Peyer's patch (tissue), 4 donors: ENCODE data around the gene ACACA. TPM values are rescaled to one million over a fixed set of nuclear protein-coding genes. Genes with fewer than 3 reads are reported as not detected.
"Not testable (repeated sequence)": the region's sequence is repeated elsewhere in the genome, so short reads cannot be mapped to it uniquely, and the experiment has no call there.

Experiments used
- DNase-seq, 3 donors: peaks; one replicate each; pipeline ENCODE4 v3.0.0-alpha.2; 2017 to 2019
- H3K27ac ChIP-seq, 4 donors: fragments of 200-600 bp; sonication (generic); one replicate each; pipeline ENCODE4 v1.5.1; 2016 to 2019
- H3K27me3 ChIP-seq, 2 donors: fragments of 200-600 bp; sonication (generic); one replicate each; pipeline ENCODE4 v1.5.1; 2019
- H3K36me3 ChIP-seq, 3 donors: fragments of 200-600 bp; sonication (generic); one replicate each; pipeline ENCODE4 v1.5.1; 2016 to 2019
- H3K4me1 ChIP-seq, 4 donors: fragments of 200-600 bp; sonication (generic); one replicate each; pipeline ENCODE4 v1.5.1; 2016 to 2019
- H3K4me3 ChIP-seq, 4 donors: fragments of 200-600 bp; sonication (generic); 1 replicate in 3 of 4; 2 replicates in 1 of 4; pipeline ENCODE4 v1.5.1; 2016 to 2019; ENCODE audit warnings: mild to moderate bottlenecking in 1 of 4
- H3K9me3 ChIP-seq, 4 donors: fragments of 200-600 bp; sonication (generic); one replicate each; pipeline ENCODE4 v1.5.1; 2016 to 2019; ENCODE audit warnings: mild to moderate bottlenecking in 1 of 4
- POLR2A ChIP-seq, 2 donors: fragments of 450-650 bp; IDR thresholded peaks; one replicate each; pipeline ENCODE4 v1.5.1; 2017; ENCODE audit warnings: antibody characterized with exemption in 2 of 2, mild to moderate bottlenecking in 2 of 2, moderate library complexity in 2 of 2
- total RNA-seq, 4 donors: library from RNA; depleted of rRNA; stranded (reverse); fragments of >200 nt; gene quantifications; one replicate each; pipeline ENCODE4 v1.1.0, GENCODE V29; 2016
- TF ChIP-seq, protein P1 (sequence below), 6 experiments: fragments of 450-650 bp in 4 of 6; fragments of 200-600 bp in 2 of 6; sonication (generic) in 1 of 6; IDR thresholded peaks; one replicate each; pipeline ENCODE4 v1.5.1; 2017 to 2019; ENCODE audit warnings: antibody characterized with exemption in 6 of 6, mild to moderate bottlenecking in 3 of 6, moderate library complexity in 1 of 6

Gene ACACA
- 10 to 100 TPM; 31.7 to 71.7 (median 43.0) TPM for total RNA-seq

DNA sequence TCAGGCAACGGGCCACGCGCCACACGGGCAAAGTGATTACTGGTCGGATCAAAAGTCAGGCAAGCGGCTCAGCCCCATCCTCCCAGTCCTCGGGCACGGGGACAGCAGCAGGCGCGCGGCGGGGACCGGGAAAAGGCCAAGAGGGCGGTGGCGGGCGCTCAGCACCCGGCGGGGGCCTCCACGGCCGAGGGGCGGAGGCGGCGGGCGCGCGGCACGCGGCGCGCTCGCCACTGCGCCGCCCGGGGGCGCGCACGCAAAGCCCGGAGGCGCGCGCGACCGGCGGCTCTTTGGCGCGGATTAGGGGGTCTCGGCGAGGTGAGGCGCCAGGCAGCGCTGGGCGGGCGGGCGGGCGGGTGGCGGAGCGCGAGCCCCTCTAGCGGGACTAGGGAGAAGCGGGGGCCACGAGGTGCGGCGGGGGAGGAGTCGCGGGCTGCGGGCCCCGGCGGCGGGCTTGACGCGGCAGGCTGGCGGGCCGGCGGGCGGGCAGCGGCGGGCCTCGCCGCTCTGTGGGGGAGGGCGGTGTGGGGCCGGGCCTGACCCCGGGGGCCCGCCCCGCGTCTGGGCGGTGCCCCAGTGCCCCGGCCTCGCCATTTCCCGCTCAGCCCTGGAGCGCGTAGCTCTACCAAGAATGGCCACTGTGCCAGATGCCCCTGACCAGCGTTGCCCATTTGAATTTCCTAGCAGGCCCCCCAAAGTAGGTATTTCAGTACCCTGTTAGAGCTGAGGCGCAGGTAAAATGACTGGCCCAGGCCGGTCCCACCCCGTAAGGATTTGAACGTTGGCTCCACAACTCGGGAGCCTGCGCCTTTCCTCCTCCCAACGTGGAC lies at the start of gene ACACA, which contains the start of gene TADA2A:
TSS of gene ACACA (minus strand) at position 202 of the 827 bp plus-strand sequence. CDS start 537 bp downstream, outside the sequence.
TSS of gene TADA2A (plus strand) at position 252 of the 827 bp plus-strand sequence. CDS start 4,480 bp downstream, outside the sequence.
- peak; percentile 50 to 74 for TF ChIP-seq POLR2A (IDR thresholded peaks at IDR 0.05)
- TF ChIP-seq, protein P1, sequence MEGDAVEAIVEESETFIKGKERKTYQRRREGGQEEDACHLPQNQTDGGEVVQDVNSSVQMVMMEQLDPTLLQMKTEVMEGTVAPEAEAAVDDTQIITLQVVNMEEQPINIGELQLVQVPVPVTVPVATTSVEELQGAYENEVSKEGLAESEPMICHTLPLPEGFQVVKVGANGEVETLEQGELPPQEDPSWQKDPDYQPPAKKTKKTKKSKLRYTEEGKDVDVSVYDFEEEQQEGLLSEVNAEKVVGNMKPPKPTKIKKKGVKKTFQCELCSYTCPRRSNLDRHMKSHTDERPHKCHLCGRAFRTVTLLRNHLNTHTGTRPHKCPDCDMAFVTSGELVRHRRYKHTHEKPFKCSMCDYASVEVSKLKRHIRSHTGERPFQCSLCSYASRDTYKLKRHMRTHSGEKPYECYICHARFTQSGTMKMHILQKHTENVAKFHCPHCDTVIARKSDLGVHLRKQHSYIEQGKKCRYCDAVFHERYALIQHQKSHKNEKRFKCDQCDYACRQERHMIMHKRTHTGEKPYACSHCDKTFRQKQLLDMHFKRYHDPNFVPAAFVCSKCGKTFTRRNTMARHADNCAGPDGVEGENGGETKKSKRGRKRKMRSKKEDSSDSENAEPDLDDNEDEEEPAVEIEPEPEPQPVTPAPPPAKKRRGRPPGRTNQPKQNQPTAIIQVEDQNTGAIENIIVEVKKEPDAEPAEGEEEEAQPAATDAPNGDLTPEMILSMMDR (IDR thresholded peaks at IDR 0.05), result peak in 3 of 6 experiments; percentile 41 to 46 (median 45)
- peak; percentile 74 to 90 (median 88) for DNase-seq
- peak within 1 kb of the TSS; percentile 88 to 99 (median 95) for H3K27ac ChIP-seq
- H3K4me3 ChIP-seq, result peak within 1 kb of the TSS; percentile 69 to 94 (median 80)
- peaks cover 0 to 8% (median 0%) of the 10 kb centered on the region in 3 donors for H3K36me3 ChIP-seq
- H3K27me3 ChIP-seq, result no peaks in the 10 kb centered on the region
- H3K9me3 ChIP-seq, result no peaks in the 10 kb centered on the region
- H3K4me1 ChIP-seq, result peaks cover 0 to 9% (median 4%) of the 10 kb centered on the region in 4 donors

DNA sequence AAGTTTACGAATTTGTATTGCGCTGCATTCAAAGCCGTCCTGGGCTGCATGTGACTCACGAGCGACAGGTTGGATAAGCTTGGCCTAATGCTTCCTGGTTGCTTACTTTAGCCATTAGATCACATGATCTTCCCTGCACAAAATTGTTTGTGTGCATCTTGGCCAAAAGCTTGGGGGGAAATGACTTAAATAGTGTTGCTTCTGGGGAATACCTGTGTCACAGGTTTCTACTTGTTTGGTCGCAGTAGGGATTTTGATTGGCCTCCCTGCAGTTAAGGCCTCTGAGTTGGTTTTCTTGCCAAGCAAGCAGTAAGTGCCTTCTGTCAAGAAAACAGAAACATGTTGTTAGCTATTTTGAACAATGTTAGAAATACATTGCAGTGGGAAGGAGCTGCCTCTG lies 43.5 kb upstream of the ACACA start:
- Histone ChIP-seq H3K4me3 (no peak overlapping the region), H3K27ac (no peak overlapping the region), H3K36me3 (peaks cover 0 to 29% (median 0%) of the 10 kb centered on the region in 3 donors), H3K9me3 (no peaks in the 10 kb centered on the region), H3K27me3 (no peaks in the 10 kb centered on the region), H3K4me1 (no peaks in the 10 kb centered on the region)
- DNase-seq, result no peak
- TF ChIP-seq, protein P1 (IDR thresholded peaks at IDR 0.05), result no peak
- TF ChIP-seq POLR2A (IDR thresholded peaks at IDR 0.05), result no peak

- Histone ChIP-seq H3K27me3 (no peaks in the 10 kb centered on the region), H3K27ac (no peak overlapping the region), H3K4me3 (no peak overlapping the region), H3K36me3 (peaks cover 0 to 53% (median 0%) of the 10 kb centered on the region in 3 donors), H3K4me1 (no peaks in the 10 kb centered on the region), H3K9me3 (no peaks in the 10 kb centered on the region)
- DNase-seq, result no peak
- no peak for TF ChIP-seq POLR2A (IDR thresholded peaks at IDR 0.05)
- TF ChIP-seq, protein P1 (IDR thresholded peaks at IDR 0.05), result no peak
Measured at GRCh38 chr17:37447641-37448040, 41.0 kb upstream of the ACACA start.

GRCh38 chr17:37446027-37446426 lies 39.4 kb upstream of the ACACA start:
- no peak overlapping the region for H3K4me3 ChIP-seq

GRCh38 chr17:37441369-37442014 lies 34.9 kb upstream of the ACACA start:
- not testable (repeated sequence) for H3K9me3 ChIP-seq, DNase-seq, H3K27ac ChIP-seq, H3K4me3 ChIP-seq, H3K4me1 ChIP-seq, H3K27me3 ChIP-seq
- H3K36me3 ChIP-seq, result peaks cover 0 to 73% (median 0%) of the 10 kb centered on the region in 3 donors

More at GRCh38 chr17:37446027-37446426, 39.4 kb upstream of the ACACA start:
- no peak overlapping the region for H3K27ac ChIP-seq
- TF ChIP-seq, protein P1 (IDR thresholded peaks at IDR 0.05), result no peak
- TF ChIP-seq POLR2A (IDR thresholded peaks at IDR 0.05), result no peak
- no peaks in the 10 kb centered on the region for H3K27me3 ChIP-seq
- no peaks in the 10 kb centered on the region for H3K4me1 ChIP-seq
- no peak for DNase-seq
- no peaks in the 10 kb centered on the region for H3K9me3 ChIP-seq
- peaks cover 0 to 62% (median 0%) of the 10 kb centered on the region in 3 donors for H3K36me3 ChIP-seq

GRCh38 chr17:37440424-37440823 lies 33.8 kb upstream of the ACACA start:
- Histone ChIP-seq H3K27ac (no peak overlapping the region), H3K27me3 (no peaks in the 10 kb centered on the region), H3K4me1 (no peaks in the 10 kb centered on the region), H3K9me3 (no peaks in the 10 kb centered on the region), H3K36me3 (peaks cover 0 to 76% (median 0%) of the 10 kb centered on the region in 3 donors), H3K4me3 (no peak overlapping the region)
- no peak for DNase-seq
- TF ChIP-seq, protein P1 (IDR thresholded peaks at IDR 0.05), result no peak
